Peyer's patch (tissue), 4 donors: ENCODE data around the gene LYST.

Experiments used
- CTCF ChIP-seq, 6 experiments: fragments of 450-650 bp in 4 of 6; fragments of 200-600 bp in 2 of 6; sonication (generic) in 1 of 6; IDR thresholded peaks; one replicate each; pipeline ENCODE4 v1.5.1; 2017 to 2019; ENCODE audit warnings: antibody characterized with exemption in 6 of 6, mild to moderate bottlenecking in 3 of 6, moderate library complexity in 1 of 6
- POLR2A ChIP-seq, 2 donors: fragments of 450-650 bp; IDR thresholded peaks; one replicate each; pipeline ENCODE4 v1.5.1; 2017; ENCODE audit warnings: antibody characterized with exemption in 2 of 2, mild to moderate bottlenecking in 2 of 2, moderate library complexity in 2 of 2

- peak in 1 of 6 experiments; percentile 4 for TF ChIP-seq CTCF (IDR thresholded peaks at IDR 0.05)
- TF ChIP-seq POLR2A (IDR thresholded peaks at IDR 0.05), result peak in 1 of 2 donors; percentile 15
Observed at GRCh38 chr1:235650341-235651169, 216.2 kb downstream of the LYST start.
